Kidney epithelial cell (primary cell): ENCODE results near the gene CFAP77. TPM values are rescaled to one million over a fixed set of nuclear protein-coding genes. Genes with fewer than 3 reads are reported as not detected.

Experiments
- DNase-seq: peaks from one replicate; pipeline ENCODE4 v3.0.0-alpha.2; 2010; ENCODE audit warnings: low read depth
- H3K27me3 ChIP-seq: 2 replicates; pipeline ENCODE4 v1.6.0; 2011; ENCODE audit warnings: low read length; ENCODE audit not compliant: control insufficient read depth, insufficient read depth
- H3K36me3 ChIP-seq: 2 replicates; pipeline ENCODE4 v1.5.1; 2011; ENCODE audit warnings: low read length; ENCODE audit not compliant: control insufficient read depth, insufficient read depth
- H3K4me3 ChIP-seq: 2 replicates; pipeline ENCODE4 v1.5.1; 2011; ENCODE audit warnings: low read depth, mild to moderate bottlenecking, control low read depth, low read length
- total RNA-seq: library from RNA; depleted of rRNA; stranded (reverse); fragments of >200 nt; gene quantifications from 2 replicates; pipeline ENCODE4 v1.2.3, GENCODE V29; 2015
- TF ChIP-seq, protein P1 (sequence below): IDR thresholded peaks from 2 replicates; pipeline ENCODE4 v1.5.1; 2011; ENCODE audit warnings: mild to moderate bottlenecking, moderate library complexity, low read length, control low read depth, inconsistent platforms; ENCODE audit not compliant: insufficient read depth, poor library complexity, severe bottlenecking

CFAP77 gene
- total RNA-seq, 1 donor from 2014 or later, result 0.58 TPM

DNA sequence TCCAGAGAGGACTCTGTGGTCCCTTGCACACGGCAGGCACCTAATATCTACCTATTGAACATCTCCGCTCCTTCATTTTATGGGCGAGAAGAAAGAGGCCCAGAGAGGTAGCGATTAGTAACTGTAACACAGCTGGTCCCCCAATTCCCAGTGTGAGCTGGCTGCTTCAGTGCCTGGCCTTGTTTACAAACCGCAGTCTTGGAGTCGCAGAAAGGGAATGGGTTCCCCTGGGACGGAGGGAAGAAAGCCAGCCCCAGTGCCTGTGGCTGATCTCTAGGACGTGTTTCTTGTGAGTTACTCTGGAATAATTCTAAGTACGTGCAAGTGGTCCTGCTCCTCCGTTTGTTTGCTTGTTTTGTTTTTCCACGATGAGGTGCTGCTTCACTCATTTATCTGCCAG lies 52.0 kb downstream of the CFAP77 start:
- Histone ChIP-seq H3K27me3 (peaks cover 24% of the 10 kb centered on the region), H3K4me3 (no peak overlapping the region), H3K36me3 (no peaks in the 10 kb centered on the region)
- TF ChIP-seq, protein P1, sequence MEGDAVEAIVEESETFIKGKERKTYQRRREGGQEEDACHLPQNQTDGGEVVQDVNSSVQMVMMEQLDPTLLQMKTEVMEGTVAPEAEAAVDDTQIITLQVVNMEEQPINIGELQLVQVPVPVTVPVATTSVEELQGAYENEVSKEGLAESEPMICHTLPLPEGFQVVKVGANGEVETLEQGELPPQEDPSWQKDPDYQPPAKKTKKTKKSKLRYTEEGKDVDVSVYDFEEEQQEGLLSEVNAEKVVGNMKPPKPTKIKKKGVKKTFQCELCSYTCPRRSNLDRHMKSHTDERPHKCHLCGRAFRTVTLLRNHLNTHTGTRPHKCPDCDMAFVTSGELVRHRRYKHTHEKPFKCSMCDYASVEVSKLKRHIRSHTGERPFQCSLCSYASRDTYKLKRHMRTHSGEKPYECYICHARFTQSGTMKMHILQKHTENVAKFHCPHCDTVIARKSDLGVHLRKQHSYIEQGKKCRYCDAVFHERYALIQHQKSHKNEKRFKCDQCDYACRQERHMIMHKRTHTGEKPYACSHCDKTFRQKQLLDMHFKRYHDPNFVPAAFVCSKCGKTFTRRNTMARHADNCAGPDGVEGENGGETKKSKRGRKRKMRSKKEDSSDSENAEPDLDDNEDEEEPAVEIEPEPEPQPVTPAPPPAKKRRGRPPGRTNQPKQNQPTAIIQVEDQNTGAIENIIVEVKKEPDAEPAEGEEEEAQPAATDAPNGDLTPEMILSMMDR, result no peak
- DNase-seq, result no peak

DNA sequence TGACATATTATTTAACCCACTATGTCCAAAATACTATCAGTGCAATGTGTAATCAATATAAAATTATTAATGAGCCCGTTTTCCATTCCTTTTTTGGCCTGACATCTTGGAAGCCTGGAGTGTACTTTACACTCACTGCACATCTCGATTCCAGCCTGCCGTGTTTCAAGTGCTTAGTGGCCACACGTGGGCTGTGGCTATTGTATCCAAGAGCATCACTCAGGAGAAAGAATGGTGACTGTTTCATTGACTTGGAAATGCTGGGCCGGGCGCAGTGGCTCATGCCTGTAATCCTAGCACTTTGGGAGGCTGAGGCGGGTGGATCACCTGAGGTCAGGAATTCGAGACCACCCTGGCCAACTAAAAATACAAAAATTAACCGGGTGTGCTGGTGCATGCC lies 54.5 kb downstream of the CFAP77 start:
- H3K36me3 ChIP-seq, result no peaks in the 10 kb centered on the region
- H3K27me3 ChIP-seq, result peaks cover 16% of the 10 kb centered on the region
- DNase-seq, result no peak
- H3K4me3 ChIP-seq, result no peak overlapping the region
- TF ChIP-seq, protein P1, result no peak

DNA sequence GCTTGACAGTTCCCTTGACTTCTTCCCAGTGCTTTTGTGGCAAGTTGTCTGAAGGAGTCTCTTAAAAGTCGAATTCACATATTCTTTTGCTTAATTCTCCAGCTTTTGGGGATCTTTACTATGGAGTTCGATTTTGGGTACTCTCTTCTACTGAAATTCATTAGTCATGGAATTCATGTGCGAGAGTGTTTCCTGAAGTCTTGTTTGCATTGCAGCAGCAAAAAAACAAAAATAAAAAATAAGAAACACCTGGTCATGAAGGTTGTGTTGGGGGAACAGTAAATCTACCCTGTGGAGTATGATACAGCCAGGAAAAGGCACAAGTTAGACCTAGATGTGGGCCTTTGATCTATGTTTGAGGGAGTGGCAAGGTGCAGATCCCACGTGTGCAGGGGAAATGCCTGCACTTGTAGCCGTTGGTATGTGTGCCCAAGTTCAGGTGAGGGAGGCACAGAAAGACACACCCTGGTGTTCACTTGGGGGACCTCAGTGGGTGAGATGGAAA lies 55.2 kb downstream of the CFAP77 start:
- TF ChIP-seq, protein P1, result no peak
- Histone ChIP-seq H3K27me3 (peaks cover 16% of the 10 kb centered on the region), H3K4me3 (no peak overlapping the region), H3K36me3 (no peaks in the 10 kb centered on the region)
- DNase-seq, result no peak

DNA sequence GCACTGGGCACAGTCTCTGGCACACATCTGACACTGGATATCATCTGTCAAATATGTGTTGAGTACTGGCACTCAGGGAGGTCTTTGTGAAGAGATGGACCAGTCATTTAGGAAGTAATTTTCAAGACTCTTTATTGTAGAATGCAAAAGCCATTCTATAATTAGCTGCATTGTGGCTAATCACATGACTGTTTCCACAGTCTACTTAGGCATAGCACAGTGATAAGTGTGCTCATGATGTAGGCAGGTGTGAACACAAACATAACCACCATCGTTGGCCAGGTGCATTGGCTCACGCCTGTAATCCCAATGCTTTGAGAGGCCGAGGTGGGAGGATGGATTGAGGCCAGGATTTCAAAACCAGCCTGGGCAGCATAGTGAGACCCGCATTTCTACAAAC lies 62.2 kb downstream of the CFAP77 start:
- TF ChIP-seq, protein P1, result no peak
- Histone ChIP-seq H3K36me3 (no peaks in the 10 kb centered on the region), H3K27me3 (peaks cover 5% of the 10 kb centered on the region), H3K4me3 (no peak overlapping the region)
- no peak for DNase-seq

DNA sequence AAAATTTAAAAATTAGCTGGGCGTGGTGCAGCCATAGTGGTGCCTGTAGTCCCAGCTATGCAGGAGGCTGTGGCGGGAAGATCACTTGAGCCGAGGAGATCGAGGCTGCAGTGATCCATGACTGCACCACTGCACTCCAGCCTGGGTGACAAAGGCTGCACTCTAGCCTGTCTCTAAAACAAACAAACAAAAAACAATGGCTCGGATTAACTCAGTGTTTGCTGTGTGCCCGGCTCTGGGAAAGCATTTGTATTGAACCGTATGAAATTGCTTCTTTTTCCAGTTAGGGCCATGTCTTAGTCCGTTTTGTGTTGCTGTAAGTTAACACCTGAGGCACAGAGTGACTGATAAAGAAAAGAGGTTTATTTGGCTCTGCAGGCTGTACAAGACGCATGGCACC lies 62.6 kb downstream of the CFAP77 start:
- TF ChIP-seq, protein P1, result no peak
- H3K27me3 ChIP-seq, result peaks cover 5% of the 10 kb centered on the region

DNA sequence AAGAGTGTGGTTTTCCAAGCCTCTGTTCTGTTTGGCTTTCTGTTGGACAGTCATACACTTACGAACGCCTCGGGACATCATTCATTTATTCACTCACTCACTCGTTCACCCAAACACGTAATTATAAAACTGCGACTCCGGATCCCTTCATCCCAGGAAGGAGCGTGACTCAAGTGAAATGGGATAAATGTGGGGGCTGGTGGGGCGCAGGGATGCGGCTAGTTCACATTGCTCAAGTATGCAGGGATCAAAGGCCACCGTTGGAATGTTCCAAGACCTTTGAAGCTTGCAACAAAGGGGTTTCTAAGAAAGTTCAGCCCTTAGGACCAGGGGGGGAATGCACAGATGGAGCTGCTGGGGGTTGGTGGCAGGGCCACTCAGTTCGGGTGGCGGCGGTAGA lies 64.2 kb downstream of the CFAP77 start:
- Histone ChIP-seq H3K36me3 (no peaks in the 10 kb centered on the region), H3K4me3 (no peak overlapping the region), H3K27me3 (peaks cover 11% of the 10 kb centered on the region)
- no peak for DNase-seq
- TF ChIP-seq, protein P1, result no peak

More for the DNA sequence above, 62.6 kb downstream of the CFAP77 start:
- DNase-seq, result no peak
- Histone ChIP-seq H3K36me3 (no peaks in the 10 kb centered on the region), H3K4me3 (no peak overlapping the region)
